ENCODE measurements around the gene AFG1L. TPM values are rescaled to one million over a fixed set of nuclear protein-coding genes. Genes with fewer than 3 reads are reported as not detected.

AFG1L gene
- total RNA-seq, 1 experiment from 2014 or later: 4.9 TPM

DNA sequence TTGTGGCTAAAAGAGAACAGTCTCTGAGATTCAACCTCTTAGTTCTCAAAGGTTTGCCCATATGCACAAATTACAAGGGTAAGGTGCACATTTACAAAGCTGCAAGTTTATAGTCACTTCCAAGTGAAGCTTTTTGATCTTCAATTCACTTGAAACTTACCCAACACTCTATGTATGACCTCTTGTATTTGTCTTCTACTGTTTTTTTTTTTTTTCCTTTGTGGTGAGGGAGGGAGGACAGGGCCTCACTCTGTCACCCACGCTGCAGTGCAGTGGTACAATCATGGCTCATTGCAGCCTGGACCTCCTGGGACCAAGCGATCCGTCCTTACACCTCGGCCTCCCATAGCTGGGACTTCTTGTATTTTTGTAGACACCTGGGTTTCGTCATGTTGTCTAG, 261.4 kb downstream of the AFG1L start:
- intact Hi-C loops (cut with micrococcal nuclease): no loop called here
- TF ChIP-seq FOSL1 (IDR thresholded peaks at IDR 0.05; ENCODE audit: low read depth) (no peak), POLR2AphosphoS5 (IDR thresholded peaks at IDR 0.05; ENCODE audit: low read depth, low read length) (no peak), YY1 (IDR thresholded peaks at IDR 0.05; ENCODE audit: extremely low read depth, insufficient replicate concordance, low read depth, low read length) (no peak), SIN3A (IDR thresholded peaks at IDR 0.05; ENCODE audit: low read depth) (no peak), CEBPB (IDR thresholded peaks at IDR 0.05; ENCODE audit: low read depth) (no peak), ZNF274 (IDR thresholded peaks at IDR 0.05; ENCODE audit: low read depth, low read length) (no peak), MAX (IDR thresholded peaks at IDR 0.05) (no peak), EGR1 (IDR thresholded peaks at IDR 0.05; ENCODE audit: low read depth) (no peak), CTCF (IDR thresholded peaks at IDR 0.05 in 2 of 3, conservative IDR thresholded peaks at IDR 0.05 in 1 of 3; ENCODE audit: borderline replicate concordance in 1 of 3, insufficient read depth in 1 of 3, low read depth in 2 of 3, low read length in 2 of 3) (no peak), ZFX (IDR thresholded peaks at IDR 0.05) (no peak), POLR2A (IDR thresholded peaks at IDR 0.05; ENCODE audit: borderline replicate concordance, extremely low read depth, insufficient read depth, insufficient read length) (no peak), EZH2 (IDR thresholded peaks at IDR 0.05) (no peak), SP1 (IDR thresholded peaks at IDR 0.05; ENCODE audit: low read depth) (no peak)
- TF ChIP-seq, protein P1, sequence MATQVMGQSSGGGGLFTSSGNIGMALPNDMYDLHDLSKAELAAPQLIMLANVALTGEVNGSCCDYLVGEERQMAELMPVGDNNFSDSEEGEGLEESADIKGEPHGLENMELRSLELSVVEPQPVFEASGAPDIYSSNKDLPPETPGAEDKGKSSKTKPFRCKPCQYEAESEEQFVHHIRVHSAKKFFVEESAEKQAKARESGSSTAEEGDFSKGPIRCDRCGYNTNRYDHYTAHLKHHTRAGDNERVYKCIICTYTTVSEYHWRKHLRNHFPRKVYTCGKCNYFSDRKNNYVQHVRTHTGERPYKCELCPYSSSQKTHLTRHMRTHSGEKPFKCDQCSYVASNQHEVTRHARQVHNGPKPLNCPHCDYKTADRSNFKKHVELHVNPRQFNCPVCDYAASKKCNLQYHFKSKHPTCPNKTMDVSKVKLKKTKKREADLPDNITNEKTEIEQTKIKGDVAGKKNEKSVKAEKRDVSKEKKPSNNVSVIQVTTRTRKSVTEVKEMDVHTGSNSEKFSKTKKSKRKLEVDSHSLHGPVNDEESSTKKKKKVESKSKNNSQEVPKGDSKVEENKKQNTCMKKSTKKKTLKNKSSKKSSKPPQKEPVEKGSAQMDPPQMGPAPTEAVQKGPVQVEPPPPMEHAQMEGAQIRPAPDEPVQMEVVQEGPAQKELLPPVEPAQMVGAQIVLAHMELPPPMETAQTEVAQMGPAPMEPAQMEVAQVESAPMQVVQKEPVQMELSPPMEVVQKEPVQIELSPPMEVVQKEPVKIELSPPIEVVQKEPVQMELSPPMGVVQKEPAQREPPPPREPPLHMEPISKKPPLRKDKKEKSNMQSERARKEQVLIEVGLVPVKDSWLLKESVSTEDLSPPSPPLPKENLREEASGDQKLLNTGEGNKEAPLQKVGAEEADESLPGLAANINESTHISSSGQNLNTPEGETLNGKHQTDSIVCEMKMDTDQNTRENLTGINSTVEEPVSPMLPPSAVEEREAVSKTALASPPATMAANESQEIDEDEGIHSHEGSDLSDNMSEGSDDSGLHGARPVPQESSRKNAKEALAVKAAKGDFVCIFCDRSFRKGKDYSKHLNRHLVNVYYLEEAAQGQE (IDR thresholded peaks at IDR 0.05; ENCODE audit: low read depth): no peak
- ATAC-seq (no peak), DNase-seq (ENCODE audit: low read depth, low spot score) (no peak)
- peaks cover 5 to 18% of the 10 kb centered on the region in 2 experiments; a peak in 3 of 4 replicates for H3K4me1 ChIP-seq (ENCODE audit: control insufficient read depth in 1 of 2, insufficient read depth in 2 of 2, low read length in 2 of 2)
- H3K27ac ChIP-seq (ENCODE audit: low read depth, low read length): no peak overlapping the region
- RAD21 ChIA-PET (ENCODE audit: low non-redundant PET in 1 of 2, low total read pairs in 2 of 2, uncharacterized antibody in 2 of 2, unreplicated experiment in 2 of 2): no interaction called here
- H3K9me3 ChIP-seq (ENCODE audit: control insufficient read depth in 1 of 2, insufficient read depth in 1 of 2, low read depth in 1 of 2, low read length in 2 of 2): no peaks in the 10 kb centered on the region
- BruUV-seq (replicated peaks): no TSS peak
- H3K9ac ChIP-seq (ENCODE audit: low read length): no peak overlapping the region
- no peak overlapping the region for H3K4me2 ChIP-seq (ENCODE audit: low read length)
- H2AFZ ChIP-seq (ENCODE audit: low read depth, low read length, poor library complexity, severe bottlenecking): no peak overlapping the region
- H3K79me2 ChIP-seq (ENCODE audit: insufficient read depth, low read length): no peaks in the 10 kb centered on the region; the same call in 1 of the 2 replicates
- H3K9me2 ChIP-seq (ENCODE audit: insufficient read depth): no peaks in the 10 kb centered on the region
- H3K4me3 ChIP-seq (replicated peaks in 1 of 2; ENCODE audit: low read depth in 1 of 2, low read length in 2 of 2): no peak overlapping the region
- POLR2A ChIA-PET: no interaction called here
- CTCF ChIA-PET: no interaction called here
- H3K36me3 ChIP-seq (ENCODE audit: control insufficient read depth in 1 of 2, insufficient read depth in 2 of 2, low read length in 2 of 2): no peaks in the 10 kb centered on the region
- H4K20me1 ChIP-seq (ENCODE audit: insufficient read depth): no peaks in the 10 kb centered on the region
- H3K27me3 ChIP-seq (ENCODE audit: insufficient read depth, low read length): no peaks in the 10 kb centered on the region

Data from HCT116 (cell line).